NCI-H146 treated with DMSO at 0.1 percent for 48 hours (cell line): ENCODE results near the gene NUP54.
A peak's percentile ranks its signal among the peaks of the same experiment; 100 is the strongest.

Experiments
- DNase-seq: peaks from one replicate; lab custom pipeline; 2025; ENCODE audit not compliant: unreplicated experiment; lab: John Stamatoyannopoulos, UW

NUP54 gene

GRCh38 chr4:76074468-76074867 lies 73.7 kb downstream of the NUP54 start, which contains the start of gene ART3:
TSS of gene ART3 (plus strand) at chr4:76074709. CDS start at chr4:76075890, 1,181 bp downstream.
- no peak for DNase-seq

GRCh38 chr4:76072760-76073159 lies 75.4 kb downstream of the NUP54 start:
- DNase-seq, result no peak

GRCh38 chr4:76067652-76068286 lies 80.4 kb downstream of the NUP54 start:
- DNase-seq, result peak; percentile 40

- no peak for DNase-seq
These were observed 81.7 kb downstream of the NUP54 start for GRCh38 chr4:76066546-76066945.
